HUDEP-2 (cell line): ENCODE data around the gene LTA4H.
A peak's percentile ranks its signal among the peaks of the same experiment; 100 is the strongest.
"Not testable (repeated sequence)": the region's sequence is repeated elsewhere in the genome, so short reads cannot be mapped to it uniquely, and the experiment has no call there.

Source experiments
- DNase-seq, 76 experiments: peaks; one replicate each; lab custom pipeline; 2025; ENCODE audit not compliant: unreplicated experiment in 76 of 76; lab: John Stamatoyannopoulos, UW

LTA4H gene

DNA sequence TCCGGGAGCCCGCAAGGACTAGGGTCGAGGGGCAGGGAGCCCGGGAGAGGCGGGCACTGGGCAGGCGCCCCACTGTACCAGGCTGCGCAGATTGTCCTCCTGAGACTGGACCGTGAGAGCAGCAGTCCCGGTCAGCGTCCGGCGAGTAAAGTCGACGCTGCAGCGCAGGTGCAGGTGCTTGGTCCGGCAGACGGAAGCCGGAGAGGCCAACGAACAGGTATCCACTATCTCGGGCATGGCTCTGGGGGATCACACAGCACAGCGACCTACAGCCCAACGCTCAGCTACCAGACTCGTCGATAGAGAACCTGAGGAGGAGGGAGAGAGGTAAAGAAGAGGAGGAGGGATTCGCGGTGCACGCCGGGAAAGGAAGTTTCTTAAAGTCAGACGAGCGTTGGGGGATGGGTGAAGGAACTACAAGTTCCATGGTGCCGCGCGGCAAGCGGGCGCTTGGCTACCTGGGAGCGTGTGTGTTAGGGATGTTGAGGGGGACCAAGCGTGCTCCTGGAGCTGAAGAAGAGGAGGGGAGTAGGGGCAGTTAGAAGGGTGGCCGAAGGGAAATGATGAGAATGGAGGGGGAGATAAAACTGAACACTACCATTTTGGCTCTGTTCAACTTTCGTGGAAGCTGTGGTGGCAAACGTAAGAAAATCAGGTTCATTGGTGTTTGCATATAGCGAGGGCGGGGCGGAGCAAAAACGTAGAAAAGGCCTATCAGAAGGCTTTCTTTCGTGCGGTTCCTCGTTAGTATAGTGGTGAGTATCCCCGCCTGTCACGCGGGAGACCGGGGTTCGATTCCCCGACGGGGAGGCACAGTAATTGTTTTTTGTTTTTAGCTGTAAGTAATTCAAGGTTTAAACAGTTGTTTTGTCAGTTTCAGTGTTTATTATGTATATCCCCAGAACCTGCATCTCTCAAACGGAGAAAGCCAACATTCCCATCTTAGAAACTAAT, at the start of gene LTA4H:
Gene LTA4H, minus strand, starts transcription at position 305 of the 954 bp plus-strand sequence. Its CDS starts 68 bp downstream, at position 237.
- peak; percentile 35 to 96 (median 90) for DNase-seq

DNA sequence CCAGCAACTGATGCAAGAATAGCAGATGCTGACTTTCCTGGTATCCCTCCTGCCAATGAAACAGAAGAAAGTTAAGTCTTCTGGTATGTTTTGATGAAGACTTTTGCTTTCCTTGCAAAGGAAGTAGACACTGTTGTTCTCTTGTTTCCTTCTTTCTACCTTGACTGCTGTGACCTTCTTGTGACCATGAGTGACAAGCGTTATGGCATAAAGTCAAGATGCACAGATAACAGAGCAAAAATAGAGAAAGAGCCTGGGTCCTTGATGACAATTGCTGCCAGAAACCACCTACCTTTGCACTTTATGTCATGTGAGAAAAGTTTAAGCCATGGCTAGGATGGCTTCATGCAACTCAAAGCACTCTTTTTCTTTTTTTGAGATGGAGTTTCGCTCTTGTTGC, 49.2 kb upstream of the LTA4H start:
- no peak for DNase-seq

DNA sequence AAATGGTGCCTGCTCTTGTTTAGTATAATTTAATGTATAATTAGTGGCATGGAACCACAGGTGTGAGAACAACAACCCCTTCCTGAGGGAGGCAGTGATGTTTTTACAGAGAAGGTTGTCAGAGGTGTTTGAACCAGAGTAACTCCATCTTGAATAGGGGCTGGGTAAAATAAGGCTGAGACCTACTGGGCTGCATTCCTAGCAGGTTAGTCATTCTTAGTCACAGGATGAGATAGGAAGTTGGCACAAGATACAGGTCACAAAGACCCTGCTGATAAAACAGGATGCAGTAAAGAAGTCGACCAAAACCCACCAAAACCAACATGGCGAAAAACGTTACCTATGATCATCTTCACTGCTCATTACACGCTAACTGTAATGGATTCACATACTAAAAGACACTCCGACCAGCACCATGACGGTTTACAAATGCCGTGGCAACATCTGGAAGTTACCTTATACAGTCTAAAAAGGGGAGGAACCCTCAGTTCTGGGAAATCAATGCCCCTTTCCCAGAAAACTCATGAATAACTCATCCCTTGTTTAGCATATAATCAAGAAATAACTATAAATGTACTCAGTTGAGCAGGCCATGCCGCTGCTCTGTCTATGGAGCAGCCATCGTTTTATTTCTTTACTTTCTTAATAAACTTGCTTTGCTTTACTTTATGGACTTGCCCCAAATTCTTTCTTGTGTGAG, 47.8 kb upstream of the LTA4H start:
- DNase-seq = no peak

GRCh38 chr12:96081596-96081995, 46.2 kb upstream of the LTA4H start:
- DNase-seq = no peak

- DNase-seq = no peak
Measured at GRCh38 chr12:96078231-96079135, 43.1 kb upstream of the LTA4H start.

- DNase-seq = no peak
Measured at GRCh38 chr12:96077081-96077480, 41.7 kb upstream of the LTA4H start.

GRCh38 chr12:96075560-96075959, 40.2 kb upstream of the LTA4H start:
- no peak for DNase-seq

- DNase-seq = no peak
Measured at GRCh38 chr12:96073346-96074330, 38.3 kb upstream of the LTA4H start.

DNA sequence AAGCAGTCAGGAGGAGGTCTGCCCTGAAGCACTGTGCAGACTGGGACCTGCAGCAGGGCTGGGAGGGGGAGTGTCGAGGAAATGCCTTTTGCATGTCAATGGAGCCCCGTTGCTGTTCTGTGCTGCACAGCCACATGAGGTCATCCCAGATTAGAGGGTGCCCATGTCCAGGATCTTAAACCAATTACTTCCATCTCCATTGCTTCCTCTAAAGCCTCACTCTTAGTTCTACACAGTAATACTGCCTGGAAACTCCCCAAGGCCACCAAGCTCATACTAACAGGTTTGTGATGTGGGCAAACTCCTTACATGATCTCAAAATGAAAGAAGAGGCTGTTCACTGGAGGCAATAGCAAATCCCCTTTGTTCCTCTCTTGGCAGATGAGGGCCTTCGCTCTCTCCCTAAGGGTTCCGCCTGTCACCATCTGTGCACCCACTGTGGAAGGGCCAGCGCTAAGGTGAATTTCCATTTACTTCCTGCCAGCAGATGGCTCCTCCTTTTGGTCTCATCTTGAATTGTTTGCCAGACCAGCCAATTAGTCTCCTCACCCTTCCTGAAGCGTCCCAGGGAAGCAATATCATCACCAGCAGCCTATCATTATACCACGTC, 35.4 kb upstream of the LTA4H start:
- no peak for DNase-seq

DNA sequence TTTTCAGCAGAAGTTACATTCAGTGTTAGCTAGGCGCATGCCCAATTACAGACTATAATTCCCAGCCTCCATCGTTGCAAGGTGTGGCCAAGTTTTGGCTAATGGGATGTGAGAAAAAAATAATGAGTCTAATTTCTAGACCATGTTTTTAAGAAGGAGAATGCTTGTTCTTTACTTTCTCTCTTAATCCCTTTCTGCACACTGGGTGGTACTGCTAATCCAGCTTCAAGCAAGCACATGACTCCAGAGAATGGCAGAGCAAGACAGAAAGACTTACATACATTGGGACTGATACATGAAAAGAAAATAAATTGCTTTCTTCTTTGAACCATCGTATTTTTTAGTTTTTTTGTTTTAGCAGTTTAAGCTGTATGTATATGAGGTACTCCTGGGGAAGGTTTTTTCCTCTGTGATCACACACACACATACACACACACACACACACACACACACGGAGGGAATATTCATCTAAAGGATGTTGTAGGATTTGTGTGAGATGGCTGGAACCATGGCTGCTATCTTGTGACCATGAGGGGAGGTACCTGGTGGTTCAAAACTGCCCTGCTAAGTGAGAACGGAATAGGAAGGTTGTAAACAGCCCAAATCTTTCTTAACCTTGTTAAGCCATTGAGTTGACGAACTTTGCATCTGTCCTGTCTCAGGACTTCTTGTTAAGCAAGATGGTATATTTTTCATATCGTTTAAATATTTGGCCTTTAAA, 34.3 kb upstream of the LTA4H start:
- DNase-seq = no peak

GRCh38 chr12:96068636-96069035, 33.2 kb upstream of the LTA4H start:
- no peak for DNase-seq

GRCh38 chr12:96068111-96068510, 32.7 kb upstream of the LTA4H start:
- no peak for DNase-seq

- DNase-seq = not testable (repeated sequence)
Measured at GRCh38 chr12:96065776-96066175, 30.4 kb upstream of the LTA4H start.

- DNase-seq = no peak
Measured at GRCh38 chr12:96064966-96065365, 29.6 kb upstream of the LTA4H start.

GRCh38 chr12:96064271-96064670, 28.9 kb upstream of the LTA4H start:
- no peak for DNase-seq

- no peak for DNase-seq
Measured at GRCh38 chr12:96063046-96063445, 27.7 kb upstream of the LTA4H start.

GRCh38 chr12:96061864-96062453, 26.6 kb upstream of the LTA4H start:
- peak in 53 of 76 experiments; percentile 1 to 67 (median 33) for DNase-seq

DNA sequence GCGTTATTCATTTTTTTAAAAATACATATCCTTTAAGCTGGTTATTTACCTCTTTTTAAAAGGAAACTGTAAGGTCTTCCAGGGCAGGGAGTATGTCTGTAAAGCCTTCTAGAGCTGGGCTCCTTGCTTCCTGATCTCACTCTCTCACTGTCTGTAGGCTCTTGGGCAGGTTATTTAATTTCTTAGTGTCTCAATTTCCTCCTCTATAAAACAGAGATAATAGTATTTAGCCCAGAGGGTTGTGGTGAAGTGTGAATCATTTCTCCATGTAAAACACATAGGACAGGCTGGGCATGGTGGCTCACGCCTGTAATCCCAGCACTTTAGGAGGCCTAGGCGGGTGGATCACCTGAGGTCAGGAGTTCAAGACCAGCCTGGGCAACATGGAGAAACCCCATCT, 25.9 kb upstream of the LTA4H start:
- DNase-seq = no peak
